Skeletal muscle tissue (tissue), 4 donors: ENCODE data around the gene NDST3. TPM values are rescaled to one million over a fixed set of nuclear protein-coding genes. Genes with fewer than 3 reads are reported as not detected.

Experiments
- H3K27ac ChIP-seq: one replicate; pipeline ENCODE4 v1.7.0; 2013; ENCODE audit warnings: mild to moderate bottlenecking, low read depth, low read length, inconsistent platforms
- H3K27me3 ChIP-seq, 3 donors: one replicate each; pipeline ENCODE4 v1.7.0; 2013; ENCODE audit warnings: low read length in 3 of 3; ENCODE audit not compliant: control insufficient read depth in 3 of 3, insufficient read depth in 3 of 3
- H3K36me3 ChIP-seq, 3 donors: one replicate each; pipeline ENCODE4 v1.7.0; 2013; ENCODE audit warnings: low read length in 3 of 3; ENCODE audit not compliant: control insufficient read depth in 3 of 3, insufficient read depth in 3 of 3
- H3K4me1 ChIP-seq, 3 donors: one replicate each; pipeline ENCODE4 v1.7.0; 2013; ENCODE audit warnings: low read length in 3 of 3, mild to moderate bottlenecking in 3 of 3; ENCODE audit not compliant: control insufficient read depth in 3 of 3, insufficient read depth in 3 of 3
- H3K4me3 ChIP-seq, 3 donors: one replicate each; pipeline ENCODE4 v1.7.0; 2013; ENCODE audit warnings: low read length in 3 of 3
- H3K9ac ChIP-seq, 3 donors: one replicate each; pipeline ENCODE4 v1.7.0; 2013; ENCODE audit warnings: low read length in 3 of 3, mild to moderate bottlenecking in 3 of 3, moderate library complexity in 2 of 3, low read depth in 1 of 3
- H3K9me3 ChIP-seq, 3 donors: one replicate each; pipeline ENCODE4 v1.7.0; 2013; ENCODE audit warnings: low read length in 3 of 3; ENCODE audit not compliant: control insufficient read depth in 3 of 3
- total RNA-seq: library from RNA; depleted of rRNA; stranded (reverse); fragments of >200 nt; gene quantifications from one replicate; pipeline ENCODE4 v1.2.3, GENCODE V29; 2014
- donor health status: Osteomylitis.

NDST3 gene
- total RNA-seq, 1 donor from 2014 or later = under 0.01 TPM

GRCh38 chr4:118278473-118279274 lies 244.4 kb downstream of the NDST3 start:
- Histone ChIP-seq H3K4me1 (peaks cover 17 to 25% (median 17%) of the 10 kb centered on the region in 3 donors), H3K27ac (peak overlapping the region; percentile 95), H3K4me3 (peak overlapping the region; percentile 90 to 92 (median 91)), H3K9ac (peak overlapping the region; percentile 91 to 98 (median 95)), H3K9me3 (no peaks in the 10 kb centered on the region), H3K36me3 (peaks cover 0 to 3% (median 2%) of the 10 kb centered on the region in 3 donors), H3K27me3 (no peaks in the 10 kb centered on the region)

GRCh38 chr4:118279328-118279727 lies 245.0 kb downstream of the NDST3 start:
- Histone ChIP-seq H3K27me3 (no peaks in the 10 kb centered on the region), H3K27ac (peak overlapping the region; percentile 95), H3K9ac (peak overlapping the region; percentile 91 to 98 (median 95)), H3K4me1 (peaks cover 17 to 25% (median 17%) of the 10 kb centered on the region in 3 donors), H3K4me3 (peak overlapping the region; percentile 90 to 92 (median 91)), H3K36me3 (peaks cover 0 to 3% (median 2%) of the 10 kb centered on the region in 3 donors), H3K9me3 (no peaks in the 10 kb centered on the region)

GRCh38 chr4:118279920-118280432 lies 245.7 kb downstream of the NDST3 start:
- Histone ChIP-seq H3K9ac (peak overlapping the region; percentile 91 to 98 (median 95)), H3K27ac (no peak overlapping the region)

GRCh38 chr4:118280501-118281218 lies 246.4 kb downstream of the NDST3 start:
- peaks cover 17 to 25% (median 17%) of the 10 kb centered on the region in 3 donors for H3K4me1 ChIP-seq
- H3K27ac ChIP-seq = no peak overlapping the region
- peaks cover 0 to 3% (median 2%) of the 10 kb centered on the region in 3 donors for H3K36me3 ChIP-seq
- no peak overlapping the region for H3K4me3 ChIP-seq
- no peaks in the 10 kb centered on the region for H3K9me3 ChIP-seq
- H3K27me3 ChIP-seq = no peaks in the 10 kb centered on the region
- H3K9ac ChIP-seq = peak overlapping the region in 2 of 3 donors; percentile 4 to 32

More at GRCh38 chr4:118279920-118280432, 245.7 kb downstream of the NDST3 start:
- peaks cover 0 to 3% (median 2%) of the 10 kb centered on the region in 3 donors for H3K36me3 ChIP-seq
- no peaks in the 10 kb centered on the region for H3K9me3 ChIP-seq
- no peaks in the 10 kb centered on the region for H3K27me3 ChIP-seq
- H3K4me1 ChIP-seq = peaks cover 17 to 25% (median 17%) of the 10 kb centered on the region in 3 donors
- H3K4me3 ChIP-seq = peak overlapping the region; percentile 90 to 92 (median 91)

GRCh38 chr4:118281611-118282442 lies 247.5 kb downstream of the NDST3 start:
- Histone ChIP-seq H3K27ac (no peak overlapping the region), H3K36me3 (peaks cover 0 to 3% (median 2%) of the 10 kb centered on the region in 3 donors), H3K9me3 (no peaks in the 10 kb centered on the region), H3K4me1 (peaks cover 17 to 25% (median 17%) of the 10 kb centered on the region in 3 donors), H3K9ac (peak overlapping the region in 1 of 3 donors; percentile 25), H3K4me3 (no peak overlapping the region), H3K27me3 (no peaks in the 10 kb centered on the region)

- no peak overlapping the region for H3K4me3 ChIP-seq
- H3K9ac ChIP-seq = no peak overlapping the region
- H3K27me3 ChIP-seq = no peaks in the 10 kb centered on the region
- H3K4me1 ChIP-seq = peaks cover 17 to 25% (median 17%) of the 10 kb centered on the region in 3 donors
- H3K36me3 ChIP-seq = peaks cover 0 to 3% (median 2%) of the 10 kb centered on the region in 3 donors
- H3K27ac ChIP-seq = no peak overlapping the region
- no peaks in the 10 kb centered on the region for H3K9me3 ChIP-seq
Measured at GRCh38 chr4:118282692-118283091, 248.4 kb downstream of the NDST3 start.

- no peaks in the 10 kb centered on the region for H3K9me3 ChIP-seq
- H3K9ac ChIP-seq = no peak overlapping the region
- no peak overlapping the region for H3K4me3 ChIP-seq
- H3K27me3 ChIP-seq = no peaks in the 10 kb centered on the region
- H3K36me3 ChIP-seq = peaks cover 0 to 3% (median 2%) of the 10 kb centered on the region in 3 donors
- no peak overlapping the region for H3K27ac ChIP-seq
- peaks cover 17 to 25% (median 17%) of the 10 kb centered on the region in 3 donors for H3K4me1 ChIP-seq
Measured at GRCh38 chr4:118284169-118284568, 249.9 kb downstream of the NDST3 start.

GRCh38 chr4:118285931-118286330 lies 251.6 kb downstream of the NDST3 start:
- Histone ChIP-seq H3K4me1 (peaks cover 0 to 11% (median 4%) of the 10 kb centered on the region in 3 donors), H3K36me3 (no peaks in the 10 kb centered on the region), H3K9ac (no peak overlapping the region), H3K27me3 (no peaks in the 10 kb centered on the region), H3K9me3 (no peaks in the 10 kb centered on the region), H3K27ac (no peak overlapping the region), H3K4me3 (no peak overlapping the region)

- Histone ChIP-seq H3K9me3 (no peaks in the 10 kb centered on the region), H3K4me3 (no peak overlapping the region), H3K36me3 (no peaks in the 10 kb centered on the region), H3K9ac (no peak overlapping the region), H3K27me3 (no peaks in the 10 kb centered on the region), H3K4me1 (peaks cover 0 to 5% (median 4%) of the 10 kb centered on the region in 3 donors), H3K27ac (no peak overlapping the region)
Measured at GRCh38 chr4:118286685-118287084, 252.4 kb downstream of the NDST3 start.
